ENCODE measurements around the gene SEC14L1. TPM values are rescaled to one million over a fixed set of nuclear protein-coding genes. Genes with fewer than 3 reads are reported as not detected.

The SEC14L1 gene
- total RNA-seq, 4 donors from 2014 or later, result 51.1 to 113 (median 81.7) TPM

- Histone ChIP-seq H3K27me3 (no peaks in the 10 kb centered on the region), H3K4me3 (peak overlapping the region in 2 of 4 donors; percentile 3 to 24), H3K36me3 (peaks cover 0 to 35% (median 0%) of the 10 kb centered on the region in 3 donors), H3K9me3 (no peaks in the 10 kb centered on the region), H3K4me1 (peaks cover 5 to 91% (median 37%) of the 10 kb centered on the region in 4 donors), H3K27ac (peak overlapping the region; percentile 56 to 95 (median 82))
- 12 to 17% methylated on average over 8 of the region's 8 CpGs for WGBS, 2 donors
- peak in 1 of 2 donors; percentile 79 for TF ChIP-seq EP300 (IDR thresholded peaks at IDR 0.05)
- peak in 1 of 2 donors; percentile 26 for TF ChIP-seq POLR2A (IDR thresholded peaks at IDR 0.05)
- TF ChIP-seq CTCF (IDR thresholded peaks at IDR 0.05), result peak in 3 of 5 experiments; percentile 23 to 45 (median 34)
- peak; percentile 39 to 68 for DNase-seq (ENCODE audit: low spot score in 2 of 2)
Observed at GRCh38 chr17:77145612-77146245, 5.0 kb downstream of the SEC14L1 start.

- Histone ChIP-seq H3K4me3 (peak overlapping the region in 2 of 4 donors; percentile 3 to 24), H3K9me3 (no peaks in the 10 kb centered on the region), H3K36me3 (peaks cover 0 to 35% (median 0%) of the 10 kb centered on the region in 3 donors), H3K4me1 (peaks cover 5 to 96% (median 40%) of the 10 kb centered on the region in 4 donors), H3K27ac (peak overlapping the region; percentile 56 to 95 (median 82)), H3K27me3 (no peaks in the 10 kb centered on the region)
- WGBS, 2 donors, result 18 to 34% methylated on average over 5 of the region's 5 CpGs
- TF ChIP-seq CTCF (IDR thresholded peaks at IDR 0.05) (no peak), EP300 (IDR thresholded peaks at IDR 0.05) (no peak), POLR2A (IDR thresholded peaks at IDR 0.05) (no peak)
- DNase-seq (ENCODE audit: low spot score in 2 of 2), result no peak
Observed at GRCh38 chr17:77146246-77146632, 5.5 kb downstream of the SEC14L1 start.

- WGBS, 2 donors, result 72 to 75% methylated on average over 17 of the region's 17 CpGs
- Histone ChIP-seq H3K27me3 (no peaks in the 10 kb centered on the region), H3K4me3 (no peak overlapping the region), H3K9me3 (no peaks in the 10 kb centered on the region), H3K36me3 (peaks cover 0 to 35% (median 0%) of the 10 kb centered on the region in 3 donors), H3K27ac (peak overlapping the region in 3 of 4 donors; percentile 71 to 95 (median 94)), H3K4me1 (peaks cover 5 to 99% (median 42%) of the 10 kb centered on the region in 4 donors)
- DNase-seq (ENCODE audit: low spot score in 2 of 2), result no peak
- TF ChIP-seq CTCF (IDR thresholded peaks at IDR 0.05), result no peak
- TF ChIP-seq EP300 (IDR thresholded peaks at IDR 0.05), result peak in 1 of 2 donors; percentile 44
Observed at GRCh38 chr17:77146882-77147281, 6.1 kb downstream of the SEC14L1 start.

- H3K36me3 ChIP-seq, result peaks cover 0 to 35% (median 0%) of the 10 kb centered on the region in 3 donors
- H3K27ac ChIP-seq, result peak overlapping the region; percentile 52 to 95 (median 82)
- peaks cover 5 to 99% (median 41%) of the 10 kb centered on the region in 4 donors for H3K4me1 ChIP-seq
- no peaks in the 10 kb centered on the region for H3K9me3 ChIP-seq
- no peaks in the 10 kb centered on the region for H3K27me3 ChIP-seq
- TF ChIP-seq EP300 (IDR thresholded peaks at IDR 0.05) (no peak), CTCF (IDR thresholded peaks at IDR 0.05) (no peak), POLR2A (IDR thresholded peaks at IDR 0.05) (no peak)
- no peak for DNase-seq (ENCODE audit: low spot score in 2 of 2)
- no peak overlapping the region for H3K4me3 ChIP-seq
- WGBS, 2 donors, result 75 to 85% methylated on average over 8 of the region's 8 CpGs
Observed at GRCh38 chr17:77147357-77147801, 6.6 kb downstream of the SEC14L1 start.
